GM21528 (cell line): ENCODE measurements around the gene PRTG.
"Not testable (repeated sequence)": the region's sequence is repeated elsewhere in the genome, so short reads cannot be mapped to it uniquely, and the experiment has no call there.

Experiments
- ATAC-seq: cut with Tn5 transposase; IDR thresholded peaks from one replicate; pipeline ENCODE4 v1.9.1; 2021; ENCODE audit warnings: mild to moderate bottlenecking, moderate library complexity; ENCODE audit not compliant: unreplicated experiment, low FRiP score

PRTG gene

GRCh38 chr15:55703873-55704301 is 39.1 kb downstream of the PRTG start:
- ATAC-seq, result no peak

DNA sequence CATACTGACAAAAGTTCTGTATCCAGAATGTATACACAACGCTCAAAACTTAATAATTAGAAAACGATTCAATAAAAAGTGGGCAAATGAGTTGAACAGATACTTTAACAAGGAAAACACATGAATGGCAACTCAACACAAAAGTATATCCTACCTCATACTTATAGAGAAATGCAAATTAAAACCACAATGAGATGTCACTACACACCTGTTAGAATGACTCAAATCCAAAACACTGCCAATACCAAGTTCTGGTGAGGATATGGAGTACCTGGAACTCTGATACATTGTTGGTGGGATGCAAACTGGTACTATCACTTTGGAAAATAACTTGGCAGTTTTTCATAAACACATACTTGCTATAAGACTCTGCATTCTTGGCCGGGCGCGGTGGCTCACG is 42.1 kb downstream of the PRTG start:
- no peak for ATAC-seq

DNA sequence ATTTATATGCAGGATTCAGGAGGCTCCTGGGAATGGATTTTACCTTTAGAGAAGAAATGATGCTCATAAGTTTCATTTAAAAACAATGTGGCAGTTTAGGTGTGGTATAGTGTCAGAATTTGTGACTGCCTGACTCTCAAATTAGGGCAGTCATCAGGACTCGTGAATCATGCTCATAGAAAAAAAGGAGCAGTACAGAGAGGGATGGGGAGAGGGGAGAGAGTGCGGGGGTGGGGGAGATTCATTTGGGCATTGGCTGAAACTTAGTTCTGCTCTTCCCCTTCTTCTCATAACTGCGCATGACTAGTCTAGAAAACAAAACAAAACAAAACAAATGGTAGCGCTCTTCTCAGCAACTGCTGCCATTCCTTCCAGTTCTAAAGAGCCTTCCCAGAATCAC is 44.3 kb downstream of the PRTG start:
- ATAC-seq, result no peak

- no peak for ATAC-seq
Observed at GRCh38 chr15:55696221-55696620, 46.7 kb downstream of the PRTG start.

DNA sequence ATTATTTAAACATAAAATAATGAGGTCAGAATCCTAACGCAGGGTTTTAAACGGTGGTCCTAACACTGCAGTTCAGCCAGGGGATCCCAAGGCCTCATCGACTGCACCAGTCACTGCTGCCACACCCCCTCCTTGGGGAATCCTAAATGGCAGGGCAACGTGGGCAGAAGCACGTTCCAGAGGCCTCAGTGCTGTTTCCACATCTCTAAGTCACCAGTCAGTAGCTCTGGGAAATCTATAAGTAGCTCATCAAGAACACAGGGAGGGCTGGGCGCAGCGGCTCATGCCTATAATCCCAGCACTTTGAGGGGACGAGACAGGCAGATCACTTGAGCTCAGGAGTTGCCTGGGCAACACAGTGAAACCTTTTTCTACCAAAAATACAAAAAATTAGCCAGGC is 47.5 kb downstream of the PRTG start:
- ATAC-seq, result no peak

GRCh38 chr15:55694652-55695150 is 48.3 kb downstream of the PRTG start:
- peak; percentile 96 for ATAC-seq

DNA sequence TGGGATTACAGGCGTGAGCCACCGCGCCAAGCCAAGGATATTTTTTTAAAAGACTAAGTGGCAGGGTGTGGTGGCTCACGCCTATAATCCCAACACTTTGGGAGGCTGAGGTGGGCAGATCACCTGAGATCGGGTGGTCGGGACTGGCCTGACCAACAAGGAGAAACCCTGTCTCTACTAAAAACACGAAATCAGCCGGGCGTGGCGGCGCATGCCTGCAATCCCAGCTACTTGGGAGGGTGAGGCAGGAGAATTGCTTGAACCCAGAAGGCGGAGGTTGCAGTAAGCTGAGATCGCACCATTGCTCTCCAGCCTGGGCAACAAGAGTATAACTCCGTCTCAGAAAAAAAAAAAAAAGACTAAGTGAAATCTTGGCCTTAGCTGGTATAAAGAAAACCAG is 49.8 kb downstream of the PRTG start:
- not testable (repeated sequence) for ATAC-seq

DNA sequence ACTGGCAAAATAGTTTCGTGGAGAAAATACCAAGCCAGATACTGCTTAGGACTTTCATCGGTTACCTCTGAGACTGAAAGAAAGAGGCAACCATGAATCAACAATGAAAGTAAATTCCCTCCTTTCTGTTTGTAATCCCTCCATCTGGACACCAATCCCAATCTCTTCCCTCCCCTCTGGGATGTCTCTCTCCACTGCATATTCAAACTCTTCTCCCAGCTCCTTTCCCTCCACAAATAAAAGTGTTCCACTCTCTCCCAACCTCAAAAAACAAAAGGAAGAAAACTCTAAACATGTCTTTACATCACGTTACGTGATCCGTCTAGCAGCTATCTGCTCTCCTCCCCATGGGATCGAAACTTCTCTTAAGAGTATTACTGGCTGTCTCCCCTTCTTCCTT is 55.2 kb downstream of the PRTG start:
- ATAC-seq, result no peak

DNA sequence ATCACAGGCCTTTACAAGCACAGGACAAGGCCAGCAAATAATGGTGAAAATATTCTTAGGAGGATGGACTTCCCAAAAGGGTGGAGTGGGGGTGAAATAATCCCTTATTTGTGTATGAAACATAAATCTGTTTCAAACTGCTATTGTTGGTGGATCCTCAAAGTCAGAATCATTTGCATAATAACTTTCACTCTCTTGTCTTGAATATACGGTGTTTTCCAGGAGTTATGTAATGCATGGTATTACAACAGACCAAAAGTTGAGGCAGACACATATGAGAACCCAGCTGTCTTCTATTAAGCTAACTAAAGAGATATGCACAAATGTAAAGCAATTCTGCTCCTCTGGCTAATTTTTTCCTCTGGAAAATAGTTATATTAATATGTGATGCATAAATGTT is 57.7 kb downstream of the PRTG start:
- ATAC-seq, result peak; percentile 81

DNA sequence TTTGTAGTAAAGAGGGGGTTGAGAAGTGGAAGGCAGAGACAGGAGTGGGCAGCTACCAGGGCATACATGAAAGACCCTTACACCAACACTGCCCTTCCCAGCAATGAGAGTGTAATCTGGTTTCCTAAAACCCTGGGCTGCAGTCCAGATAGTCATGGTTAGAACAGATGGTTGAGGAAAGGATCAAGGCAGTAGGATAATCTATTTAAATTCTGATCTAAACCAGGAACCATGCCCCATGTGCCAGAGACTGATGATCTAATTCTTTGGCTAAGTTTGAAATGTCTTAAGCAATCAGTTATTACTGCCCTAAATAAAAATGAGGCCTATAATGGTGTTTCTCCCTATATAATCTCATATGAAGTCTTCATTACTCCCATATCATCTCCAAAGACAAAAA is 59.6 kb downstream of the PRTG start:
- ATAC-seq, result no peak

DNA sequence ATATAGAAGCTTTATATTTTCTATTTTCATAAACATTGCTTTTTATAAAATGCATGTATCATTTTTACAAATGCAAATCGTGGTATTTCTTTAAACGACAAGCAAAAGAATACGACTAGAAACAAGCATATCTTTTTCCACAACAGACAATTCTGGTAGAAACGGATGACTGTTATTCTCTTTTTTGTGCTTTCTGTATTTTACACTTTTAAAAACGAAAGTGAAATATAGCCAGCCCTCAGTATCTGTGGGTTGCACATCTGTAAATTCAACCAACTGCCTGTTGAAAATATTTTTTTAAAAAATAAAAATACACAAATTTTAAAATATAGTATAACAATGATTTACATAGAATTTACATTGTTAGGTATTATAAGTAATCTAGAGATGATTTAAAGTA is 61.3 kb downstream of the PRTG start:
- ATAC-seq, result no peak

- no peak for ATAC-seq
Observed at GRCh38 chr15:55676507-55676906, 66.4 kb downstream of the PRTG start.

DNA sequence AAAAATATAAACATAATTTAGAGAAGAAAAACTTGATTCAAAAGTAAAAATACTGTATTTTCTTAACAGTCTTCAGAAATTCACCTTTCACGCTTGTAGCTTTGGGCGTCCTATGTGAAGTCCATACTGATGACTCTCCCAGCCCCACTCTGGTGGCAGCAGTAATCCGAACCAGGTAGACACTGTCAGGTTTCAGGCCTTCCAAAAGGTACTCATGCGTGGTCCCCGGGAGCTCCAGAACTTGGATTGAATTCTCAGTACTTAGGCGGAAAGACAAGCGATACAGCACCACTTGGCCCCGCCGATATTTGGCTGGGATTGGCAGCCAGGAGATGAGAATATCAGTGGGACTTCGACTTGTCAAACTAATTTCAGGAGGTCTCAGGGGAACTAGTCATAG is 69.7 kb downstream of the PRTG start:
- no peak for ATAC-seq

DNA sequence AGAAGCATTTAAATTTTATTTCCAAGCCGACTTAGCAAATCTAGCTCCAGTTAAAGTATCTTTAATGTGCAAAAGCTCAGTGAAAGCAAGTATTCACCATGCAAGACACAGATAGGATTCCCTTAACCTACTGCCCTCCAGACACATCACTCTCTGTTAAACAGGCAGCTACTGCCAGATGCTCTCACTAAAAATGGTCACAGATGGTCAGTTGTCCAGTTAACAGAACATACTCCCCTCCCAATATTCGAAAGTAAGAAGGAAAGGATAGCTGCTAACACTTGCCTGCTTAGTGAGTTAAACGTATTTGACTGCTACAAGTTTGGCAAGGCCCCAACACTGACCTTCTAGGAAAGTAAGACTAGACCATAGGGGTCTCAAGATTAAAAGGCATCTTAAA is 73.7 kb downstream of the PRTG start:
- no peak for ATAC-seq

DNA sequence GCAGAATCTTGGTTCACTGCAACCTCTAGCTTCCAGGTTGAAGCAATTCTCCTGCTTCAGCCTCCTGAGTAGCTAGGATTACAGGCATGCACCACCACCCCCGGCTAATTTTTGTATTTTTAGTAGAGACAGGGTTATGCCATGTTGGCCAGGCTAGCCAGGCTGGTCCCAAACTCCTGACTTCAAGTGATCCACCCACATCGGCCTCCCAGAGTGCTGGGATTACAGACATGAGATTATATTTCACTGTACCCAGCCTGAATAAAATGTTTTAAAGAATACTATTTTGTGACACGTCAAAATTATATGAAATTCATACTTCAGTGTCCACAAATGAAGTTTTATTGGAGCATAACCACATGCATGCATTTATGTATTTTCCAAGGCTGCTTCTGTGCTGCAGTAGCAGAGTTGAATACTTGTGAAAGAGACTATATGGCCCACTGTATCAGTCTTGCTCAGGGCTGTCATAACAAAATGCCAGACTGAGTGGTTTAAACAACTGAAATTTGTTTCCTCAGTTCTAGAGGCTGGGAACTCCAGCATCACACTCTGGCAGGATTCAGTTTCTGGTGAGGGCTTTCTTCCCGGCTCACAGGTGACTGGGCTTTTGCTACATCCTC is 77.2 kb downstream of the PRTG start:
- no peak for ATAC-seq

DNA sequence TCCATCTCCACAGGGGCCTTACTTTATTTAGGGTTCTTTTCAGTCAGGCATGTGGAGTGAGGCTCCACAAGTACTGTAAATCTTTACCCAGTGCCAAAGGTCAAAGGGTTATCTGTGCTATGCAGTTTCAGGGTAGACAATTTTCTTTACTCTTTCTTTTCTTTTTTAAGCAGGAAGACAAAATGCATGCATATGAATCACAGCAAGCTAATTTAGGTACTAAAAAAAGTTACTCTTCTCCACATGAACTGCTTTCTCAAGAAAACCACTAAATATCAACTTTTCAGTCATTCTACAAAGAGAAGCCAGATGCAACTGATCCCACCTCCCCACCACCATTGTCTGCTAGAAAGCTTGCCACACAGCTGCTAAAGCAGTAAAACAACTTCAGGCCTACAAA is 81.5 kb downstream of the PRTG start:
- ATAC-seq, result no peak

- no peak for ATAC-seq
Observed at GRCh38 chr15:55660153-55660552, 82.8 kb downstream of the PRTG start.

DNA sequence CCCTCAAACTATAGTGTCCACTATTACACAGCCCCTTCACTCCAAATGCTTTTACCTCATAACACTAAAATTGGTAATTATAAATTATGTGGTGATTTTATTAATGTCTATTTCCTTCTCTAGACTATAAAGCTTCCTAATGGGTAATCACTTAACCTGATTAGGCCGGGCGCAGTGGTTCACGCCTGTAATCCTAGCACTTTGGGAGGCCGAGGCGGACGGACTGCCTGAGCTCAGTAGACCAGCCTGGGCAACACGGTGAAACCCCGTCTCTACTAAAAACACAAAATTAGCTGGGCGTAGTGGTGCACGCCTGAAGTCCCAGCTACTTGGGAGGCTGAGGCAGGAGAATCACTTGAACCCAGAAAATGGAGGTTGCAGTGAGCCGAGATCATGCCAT is 83.5 kb downstream of the PRTG start:
- no peak for ATAC-seq

- ATAC-seq, result no peak
Observed at GRCh38 chr15:55658886-55659285, 84.1 kb downstream of the PRTG start.

GRCh38 chr15:55654561-55655031 is 88.4 kb downstream of the PRTG start:
- no peak for ATAC-seq

- no peak for ATAC-seq
Observed at GRCh38 chr15:55652909-55653495, 90.0 kb downstream of the PRTG start.

GRCh38 chr15:55652359-55652758 is 90.6 kb downstream of the PRTG start:
- ATAC-seq, result no peak
